Activated naive CD4-positive, alpha-beta T cell treated with anti-CD3 and anti-CD28 coated beads, Interleukin-2, amount 50 U/mL, for 16 hours (primary cell): ENCODE results near the gene CCDC18.
"Not testable (repeated sequence)": the region's sequence is repeated elsewhere in the genome, so short reads cannot be mapped to it uniquely, and the experiment has no call there.

Source experiments
- DNase-seq: peaks from one replicate; pipeline ENCODE4 v3.0.0-alpha.2; 2020

Gene CCDC18

DNA sequence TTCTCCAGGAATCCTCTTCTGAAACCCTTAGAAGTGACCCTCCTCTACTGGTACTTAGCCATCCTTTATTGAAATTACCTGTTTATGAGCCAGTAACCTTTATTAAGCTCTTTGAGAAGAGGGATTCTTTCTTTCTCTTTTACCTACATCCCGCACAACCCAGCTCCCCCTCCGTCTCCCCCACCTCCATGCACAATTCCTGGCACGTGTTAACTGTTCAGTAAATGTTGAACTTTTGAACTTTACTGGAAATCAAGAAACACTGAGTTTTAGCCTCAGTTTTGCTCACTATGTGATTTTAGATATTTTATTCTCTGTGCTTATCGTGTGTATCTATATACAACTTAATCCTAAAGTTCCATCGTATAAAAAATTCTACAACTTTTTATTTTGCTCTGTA, 2.1 kb upstream of the CCDC18 start:
- no peak for DNase-seq

DNA sequence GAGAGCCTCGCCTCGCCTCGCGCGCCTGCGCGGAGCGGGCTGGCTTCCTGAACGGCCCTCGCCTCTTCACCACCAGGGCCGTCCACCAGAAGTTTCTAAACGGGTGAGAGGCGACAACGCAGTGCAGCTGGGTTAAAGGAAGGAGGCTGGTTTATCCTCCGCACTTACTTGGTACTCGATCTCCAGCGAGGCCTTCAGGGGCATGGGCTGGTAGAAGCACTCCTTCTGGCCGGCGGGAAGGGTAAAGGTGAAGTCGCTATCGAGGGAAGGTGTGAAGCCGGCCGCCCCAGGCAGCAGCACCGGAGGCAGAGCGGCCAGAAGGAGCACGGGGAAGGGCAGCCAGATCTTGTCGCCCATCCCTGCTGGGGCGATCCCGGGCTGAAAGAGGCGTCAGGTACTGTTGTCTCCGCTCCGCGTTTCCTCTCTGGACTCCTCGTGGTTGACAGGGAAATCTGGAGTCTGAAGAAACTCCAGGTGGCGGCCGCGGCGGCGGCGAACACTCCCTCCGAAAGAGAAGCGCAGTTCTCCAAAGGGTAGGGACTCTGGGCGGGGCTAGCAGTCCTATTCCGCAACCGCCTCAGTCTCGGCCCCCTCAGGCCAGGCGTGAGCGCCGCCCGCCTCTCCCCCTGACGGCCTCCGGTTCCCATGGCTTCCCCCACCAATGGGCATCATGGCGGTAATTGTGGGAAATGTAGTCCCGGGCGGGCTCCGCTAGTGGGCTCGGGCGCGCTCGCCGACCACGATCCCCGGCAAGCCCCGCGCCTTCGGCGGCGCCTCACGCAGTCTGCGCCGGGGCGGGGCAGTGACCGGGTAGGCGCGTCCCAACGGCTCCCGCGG, 420 bp upstream of the CCDC18 start, which contains the start of gene TMED5:
TSS of gene TMED5 (minus strand) at position 528 of the 837 bp plus-strand sequence. CDS start at position 357, 171 bp downstream.
- DNase-seq: peak; percentile 94

DNA sequence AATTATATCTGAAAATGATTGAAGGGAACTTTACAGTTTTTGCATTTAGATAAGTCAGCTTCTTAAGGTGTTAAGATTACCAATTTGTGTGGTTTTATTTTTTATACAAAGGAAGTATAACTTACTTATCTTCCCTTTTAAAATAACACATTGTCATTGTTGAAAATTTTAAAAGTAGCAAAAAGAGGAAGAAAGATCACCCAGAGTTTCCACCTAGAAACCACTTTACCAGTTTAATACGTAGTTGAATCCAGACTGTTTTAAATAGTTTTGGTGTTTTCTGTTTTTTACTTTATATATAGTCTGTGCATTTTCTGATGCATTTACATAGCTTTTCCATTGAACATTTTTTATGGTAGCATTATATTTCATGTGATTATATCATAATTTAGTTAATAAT, 6.1 kb downstream of the CCDC18 start:
- DNase-seq: no peak

DNA sequence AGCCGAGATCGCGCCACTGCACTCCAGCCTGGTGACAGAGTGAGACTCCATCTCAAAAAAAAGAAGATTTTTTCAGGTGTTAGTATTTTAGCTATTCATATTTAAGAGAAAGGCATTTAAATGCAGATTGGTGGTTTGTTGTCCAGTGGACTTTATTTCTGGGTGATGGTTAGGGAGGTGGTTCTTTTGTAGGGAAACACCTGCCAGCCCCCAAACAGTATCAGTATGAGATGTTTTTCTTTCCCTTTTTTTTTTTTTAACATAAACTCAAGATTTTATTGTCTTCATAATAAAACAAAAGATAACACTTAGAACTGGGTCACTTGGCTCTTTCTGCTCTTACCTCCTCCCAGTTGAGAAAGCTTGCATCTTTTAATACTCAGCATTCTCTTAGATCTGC, 9.9 kb downstream of the CCDC18 start:
- no peak for DNase-seq

DNA sequence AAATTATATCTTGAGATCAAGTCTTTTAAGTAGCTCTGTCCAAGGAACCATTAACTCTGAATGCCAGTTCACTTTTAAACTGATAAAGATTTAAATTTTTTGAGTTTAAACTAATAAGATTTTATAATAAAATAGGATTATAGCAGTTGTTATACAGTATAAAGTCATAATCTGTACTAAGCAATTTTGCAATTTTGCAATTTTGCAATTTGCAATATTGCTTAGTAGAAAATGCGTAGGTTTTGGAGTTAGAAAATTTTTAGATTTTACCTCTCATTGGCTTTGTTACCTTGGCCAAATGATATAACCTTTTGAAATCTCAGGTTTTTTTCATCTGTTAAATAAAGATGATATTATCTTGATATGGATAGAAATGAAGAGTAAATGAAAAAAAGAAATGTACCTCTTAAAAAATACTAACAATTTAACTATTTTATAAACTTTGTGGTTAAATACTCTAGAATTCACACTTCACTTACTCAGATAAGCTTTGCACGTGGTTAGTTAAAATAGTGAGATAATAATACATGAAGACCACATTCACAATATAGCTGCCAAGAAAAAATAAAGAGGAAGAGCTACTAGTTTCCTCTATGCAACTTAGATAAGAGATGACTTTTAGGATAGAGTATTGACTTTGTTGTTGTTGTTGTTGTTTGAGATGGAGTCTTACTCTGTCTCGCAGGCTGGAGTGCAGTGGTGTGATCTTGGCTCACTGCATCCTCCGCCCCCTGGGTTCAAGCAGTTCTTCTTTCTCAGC, 13.9 kb downstream of the CCDC18 start:
- no peak for DNase-seq

DNA sequence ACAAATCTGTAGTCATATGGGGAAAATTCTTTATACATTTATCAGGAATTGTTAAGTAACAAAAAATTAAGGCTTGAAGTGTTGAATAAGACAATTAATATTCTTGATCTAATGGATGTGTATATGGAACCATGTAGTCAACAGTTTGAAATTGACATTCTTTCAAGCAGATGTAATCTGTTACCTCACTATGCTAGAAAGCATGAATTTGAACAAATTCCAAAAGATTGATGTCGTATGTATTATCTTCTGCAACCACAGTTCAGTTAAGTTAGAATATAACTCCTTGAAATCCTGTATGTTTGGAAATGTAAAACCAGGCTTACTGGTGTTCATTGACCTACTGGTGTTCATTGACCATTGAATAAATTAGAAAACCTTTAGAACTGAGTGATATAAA, 16.1 kb downstream of the CCDC18 start:
- DNase-seq: no peak

DNA sequence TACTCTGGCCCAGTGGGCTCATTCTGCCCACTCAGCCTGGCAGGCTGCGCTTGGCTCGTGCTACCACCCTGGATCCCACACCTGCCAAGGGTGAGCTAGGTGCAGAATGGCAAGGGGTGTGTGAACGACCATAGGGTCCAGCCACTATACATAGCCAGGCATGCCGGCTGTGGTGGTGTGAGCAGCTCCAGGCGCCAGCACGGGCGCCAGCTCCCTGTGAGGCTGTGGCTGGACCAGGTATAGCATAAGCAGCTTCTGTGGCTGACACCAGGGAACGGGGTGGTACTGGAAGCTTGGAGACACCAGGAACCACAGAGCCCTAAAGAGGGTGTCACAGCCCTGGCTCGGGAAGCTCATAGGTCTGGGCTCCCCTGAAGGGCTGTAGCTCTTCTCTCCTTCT, 18.6 kb downstream of the CCDC18 start:
- DNase-seq: no peak

DNA sequence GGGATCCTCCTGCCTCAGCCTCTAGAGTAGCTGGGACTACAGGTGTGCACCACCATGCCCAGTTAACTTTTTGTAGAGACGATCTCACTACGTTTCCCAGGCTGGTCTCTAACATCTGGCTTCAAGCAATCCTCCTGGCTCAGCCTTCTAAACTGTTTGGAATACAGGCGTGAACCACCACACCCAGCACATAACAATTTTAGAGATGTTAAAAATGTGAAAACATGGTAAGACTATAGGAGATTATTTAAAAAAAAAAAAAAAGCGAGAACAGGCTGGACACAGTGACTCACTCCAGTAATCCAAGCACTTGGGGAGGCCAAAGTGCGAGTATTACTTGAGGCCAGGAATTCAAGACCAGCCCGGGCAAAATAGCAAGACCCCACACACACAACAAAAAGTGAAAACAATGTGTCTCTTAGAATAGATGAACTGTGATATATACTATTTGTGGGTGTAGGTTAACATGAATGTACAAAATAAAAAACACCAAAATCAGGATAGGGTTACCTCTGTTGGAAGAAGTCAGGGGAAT, 19.6 kb downstream of the CCDC18 start:
- no peak for DNase-seq

DNA sequence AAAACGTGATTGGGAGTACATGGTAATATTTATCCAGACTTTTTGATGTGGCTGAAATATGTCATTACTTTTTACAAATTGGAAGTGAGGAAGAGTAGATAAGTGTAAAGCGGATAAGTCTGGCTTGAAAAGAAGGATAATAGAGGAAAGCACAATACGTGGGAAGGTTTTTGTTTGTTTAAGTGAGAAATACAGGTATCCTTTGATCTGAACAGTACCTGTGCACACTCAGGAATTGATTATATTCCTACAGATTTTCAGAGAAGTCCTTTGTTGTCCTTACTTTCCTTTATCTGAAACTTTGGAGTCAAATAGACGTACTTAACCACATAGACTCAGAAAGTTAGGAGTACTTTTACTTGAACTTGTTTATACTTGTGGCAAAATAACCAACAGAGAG, 20.2 kb downstream of the CCDC18 start:
- DNase-seq: no peak

DNA sequence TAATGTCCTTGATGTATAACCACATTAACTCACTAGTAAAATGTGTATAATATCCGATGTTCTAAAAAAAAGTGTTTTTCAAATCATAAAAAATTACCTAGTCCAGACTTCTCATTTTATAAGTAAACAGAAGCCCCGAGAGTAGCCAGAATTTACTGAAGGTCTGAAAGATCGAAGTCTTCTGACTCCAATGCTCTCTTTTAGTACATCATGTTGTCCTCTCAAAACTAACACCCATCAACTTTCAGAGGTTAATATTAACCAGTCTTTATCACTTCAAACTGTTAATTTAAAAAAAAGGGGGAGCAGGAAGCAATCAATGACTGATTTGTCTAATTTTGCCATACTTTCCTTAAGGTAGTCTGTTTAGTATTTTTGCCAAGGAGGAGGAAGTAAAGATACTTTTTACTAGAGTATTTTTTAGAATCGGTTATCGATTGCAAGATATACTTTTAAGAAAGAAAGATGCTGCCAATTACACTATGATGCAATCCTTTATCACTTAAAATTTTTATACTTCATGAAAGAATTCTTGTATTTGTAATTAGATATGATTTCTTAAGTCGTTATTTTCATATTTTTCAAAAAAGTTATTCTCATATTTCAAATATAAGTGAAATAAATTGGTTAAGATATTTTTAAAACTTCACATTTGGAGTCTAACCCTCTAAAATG, 25.5 kb downstream of the CCDC18 start:
- DNase-seq: no peak

DNA sequence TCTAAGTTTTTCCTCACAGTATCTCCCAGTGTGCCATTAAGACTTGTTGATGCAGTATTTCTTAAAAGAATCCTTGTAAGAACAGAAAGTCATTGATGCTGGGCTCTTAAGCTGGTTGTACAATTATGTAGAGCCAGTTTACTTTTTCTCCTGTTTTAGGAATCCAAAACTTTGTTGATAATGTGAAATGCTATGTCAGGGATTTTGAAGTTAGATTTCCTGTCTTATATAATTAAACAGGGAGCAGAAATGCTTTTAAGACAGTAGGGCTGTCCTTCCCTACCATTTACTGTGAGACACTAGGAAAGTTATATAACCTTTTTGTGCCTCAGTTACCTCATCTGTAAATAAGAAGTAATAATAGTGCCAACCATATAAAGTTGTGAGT, 26.0 kb downstream of the CCDC18 start:
- no peak for DNase-seq

DNA sequence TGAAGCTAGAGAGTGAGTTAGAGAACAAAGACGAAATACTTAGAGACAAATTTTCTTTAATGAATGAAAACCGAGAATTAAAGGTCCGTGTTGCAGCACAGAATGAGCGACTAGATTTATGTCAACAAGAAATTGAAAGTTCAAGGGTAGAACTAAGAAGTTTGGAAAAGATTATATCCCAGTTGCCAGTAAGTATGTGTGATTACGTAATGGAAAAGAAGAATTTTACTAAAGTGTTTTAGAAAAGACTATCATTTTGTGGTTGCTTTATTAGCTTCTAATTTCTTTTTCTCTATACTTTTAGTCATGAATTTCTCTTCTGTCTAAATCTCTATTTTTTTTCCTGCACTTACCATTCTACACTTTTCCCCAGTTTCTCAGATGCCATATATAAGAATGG, 26.7 kb downstream of the CCDC18 start:
- no peak for DNase-seq

DNA sequence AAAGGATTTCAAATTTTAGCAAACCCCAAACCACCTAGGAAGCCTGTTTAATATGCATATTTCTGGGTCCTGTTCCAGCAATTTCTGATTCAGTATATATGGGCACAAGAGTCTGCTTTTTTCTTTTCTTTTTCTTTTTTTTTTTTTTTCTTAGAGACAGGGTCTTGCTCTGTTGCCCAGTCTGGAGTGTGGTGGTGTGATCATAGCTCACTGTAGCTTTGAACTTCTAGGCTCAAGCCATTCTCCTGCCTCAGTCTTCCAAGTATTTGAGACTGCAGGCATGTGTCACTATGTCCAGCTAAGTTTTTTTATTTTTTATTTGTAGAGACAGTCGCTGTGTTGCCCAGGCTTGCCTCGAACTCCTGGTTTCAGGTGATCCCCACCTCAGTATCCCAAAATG, 34.8 kb downstream of the CCDC18 start:
- no peak for DNase-seq

DNA sequence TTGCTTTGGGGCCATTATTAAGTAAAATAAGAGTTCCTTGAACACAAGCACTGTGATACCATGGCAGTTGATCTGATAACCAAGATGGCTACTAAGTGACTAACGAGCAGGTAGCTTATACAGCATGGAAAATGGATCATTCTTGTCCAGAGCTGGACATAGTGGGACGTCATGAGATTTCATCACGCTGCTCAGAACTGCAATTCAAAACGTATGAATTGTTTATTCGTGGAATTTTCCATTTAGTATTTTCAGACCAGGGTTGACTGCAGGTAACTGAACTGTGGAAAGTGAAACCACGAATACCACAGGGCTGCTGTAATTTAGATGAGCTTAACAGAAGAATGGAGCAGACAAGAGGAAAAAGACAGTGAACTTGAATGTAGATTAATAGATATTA, 38.9 kb downstream of the CCDC18 start:
- no peak for DNase-seq

DNA sequence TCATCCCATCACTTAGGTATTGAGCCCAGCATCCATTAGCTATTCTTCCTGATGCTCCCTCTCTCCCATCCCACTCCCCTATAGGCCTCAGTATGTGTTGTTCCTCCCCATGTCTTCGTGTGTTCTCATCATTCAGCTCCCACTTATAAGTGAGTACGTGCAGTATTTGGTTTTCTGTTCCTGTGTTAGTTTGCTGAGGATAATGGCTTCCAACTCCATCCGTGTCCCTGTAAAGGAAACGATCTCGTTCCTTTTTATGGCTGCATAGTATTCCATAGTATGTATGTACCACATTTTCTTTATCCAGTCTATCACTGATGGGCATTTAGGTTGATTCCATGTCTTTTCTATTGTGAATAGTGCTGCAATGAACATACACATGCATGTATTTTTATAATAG, 40.2 kb downstream of the CCDC18 start:
- DNase-seq: not testable (repeated sequence)

DNA sequence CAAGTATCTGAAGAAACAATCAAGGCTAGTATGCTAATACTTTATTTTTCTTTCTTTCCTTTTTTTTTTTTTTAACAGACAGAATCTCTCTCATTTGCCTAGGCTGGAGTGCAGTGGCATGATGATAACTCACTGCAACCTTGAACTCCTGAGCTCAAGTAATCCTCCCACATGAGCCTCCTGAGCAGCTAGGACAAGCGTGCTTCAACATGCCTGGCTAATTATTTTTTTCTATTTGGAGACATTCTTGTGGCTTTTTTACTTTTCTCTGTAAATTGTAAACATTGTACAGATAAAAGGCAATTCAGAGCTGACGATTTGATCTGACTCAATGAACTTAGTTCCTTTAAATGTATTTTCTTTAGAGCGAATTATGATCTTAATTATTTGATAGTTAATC, 41.4 kb downstream of the CCDC18 start:
- no peak for DNase-seq

DNA sequence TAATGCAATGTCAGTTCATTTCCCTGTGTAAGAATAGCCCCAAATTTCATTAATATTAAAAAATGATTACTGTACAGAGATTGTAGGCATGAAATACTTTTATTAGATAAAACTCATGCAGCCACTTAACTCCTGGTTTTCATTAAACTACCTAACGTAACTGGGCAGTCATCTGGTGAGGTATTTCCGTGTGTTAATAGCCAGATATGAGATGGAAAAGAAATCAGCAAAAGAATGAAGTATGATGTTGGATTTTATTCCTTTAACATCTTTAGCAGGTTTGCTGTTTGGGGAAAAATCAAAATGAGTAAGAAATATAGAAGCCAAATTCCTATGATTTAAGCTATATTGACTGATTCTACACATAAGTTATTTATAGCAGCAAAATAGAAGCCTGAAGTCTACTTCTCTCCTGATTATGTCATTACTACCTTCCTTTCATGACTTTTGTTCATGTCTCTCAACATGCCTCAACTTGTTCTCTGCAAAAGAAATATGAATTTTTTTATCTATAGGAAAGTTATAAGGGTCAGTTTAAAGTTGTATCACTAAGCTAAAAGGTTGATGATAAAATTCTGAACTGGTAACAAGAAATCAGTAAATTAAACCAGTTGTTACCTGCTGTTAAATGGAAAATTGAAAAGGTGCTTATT, 42.6 kb downstream of the CCDC18 start:
- DNase-seq: no peak

DNA sequence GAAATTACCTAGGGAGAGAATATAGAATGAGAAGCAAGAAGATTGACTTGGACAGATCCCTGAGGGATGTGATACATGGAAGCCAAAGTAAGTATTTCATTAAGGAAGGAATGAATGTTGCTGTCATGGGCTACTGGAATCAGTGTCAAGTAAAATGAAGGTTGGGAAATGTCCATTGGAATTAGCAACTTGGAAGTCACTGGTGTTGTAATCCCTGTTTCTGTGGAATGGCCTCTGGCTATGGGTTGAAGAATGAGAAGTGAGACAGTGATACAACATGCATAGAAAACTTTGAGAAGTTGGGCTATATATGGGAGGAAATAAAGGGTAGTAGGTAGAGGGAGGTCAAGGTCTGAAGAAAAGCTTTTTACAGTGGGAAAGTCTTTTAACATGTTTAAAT, 54.7 kb downstream of the CCDC18 start:
- no peak for DNase-seq

DNA sequence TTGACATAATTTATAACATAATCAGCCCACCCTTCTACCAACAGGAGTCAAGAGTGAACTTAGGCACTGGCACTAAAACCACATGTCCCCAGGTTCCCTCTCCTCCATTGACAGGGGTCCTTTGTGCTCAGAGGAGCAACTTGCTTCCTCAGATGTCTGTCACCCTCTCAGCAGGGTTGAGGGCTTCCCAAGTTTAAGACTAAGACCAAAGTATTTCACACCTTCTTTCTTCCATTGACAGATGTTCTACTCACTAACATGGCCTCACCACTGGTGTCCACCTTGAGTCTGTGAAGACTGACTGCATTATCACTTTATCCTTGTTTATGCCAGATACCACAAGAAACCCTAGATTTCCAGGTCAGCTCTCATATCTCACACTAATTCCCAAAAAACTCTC, 56.5 kb downstream of the CCDC18 start:
- no peak for DNase-seq

DNA sequence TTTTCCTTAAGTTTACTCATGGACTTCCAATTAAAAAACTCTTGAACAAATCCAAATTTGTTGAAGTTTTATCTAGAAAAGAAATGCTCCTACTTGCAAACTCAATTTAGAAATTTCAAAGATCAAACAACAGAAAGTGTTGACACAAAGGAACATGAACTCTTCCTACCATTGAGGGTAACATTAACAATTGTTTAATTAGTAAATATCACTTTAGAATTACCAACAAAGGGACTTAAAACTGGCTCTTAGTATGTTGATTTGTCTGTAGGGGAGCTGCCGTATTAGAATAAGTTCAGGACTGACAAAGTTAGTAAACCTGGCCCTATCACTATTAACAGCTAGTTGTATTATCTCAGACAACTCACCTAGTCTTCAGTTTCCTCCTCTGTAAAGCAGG, 57.9 kb downstream of the CCDC18 start:
- no peak for DNase-seq

DNA sequence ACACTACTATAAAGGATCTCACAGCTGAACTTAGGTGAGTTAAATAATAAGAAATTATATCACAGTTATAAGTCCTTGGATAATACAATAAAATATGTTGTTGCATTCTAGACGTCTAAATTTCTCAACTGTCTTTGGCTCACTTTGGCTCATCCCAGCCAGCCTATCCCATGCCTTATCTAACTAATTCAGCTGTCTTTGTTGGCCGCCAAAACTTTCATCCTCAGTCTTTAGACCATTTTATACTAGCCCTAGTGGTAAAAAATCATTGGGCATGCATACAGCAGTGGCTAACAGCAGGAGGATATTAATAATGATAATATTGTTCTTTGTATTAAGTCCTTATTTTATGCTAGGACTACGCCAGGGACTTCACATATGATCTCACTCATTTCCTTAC, 59.3 kb downstream of the CCDC18 start:
- DNase-seq: no peak

DNA sequence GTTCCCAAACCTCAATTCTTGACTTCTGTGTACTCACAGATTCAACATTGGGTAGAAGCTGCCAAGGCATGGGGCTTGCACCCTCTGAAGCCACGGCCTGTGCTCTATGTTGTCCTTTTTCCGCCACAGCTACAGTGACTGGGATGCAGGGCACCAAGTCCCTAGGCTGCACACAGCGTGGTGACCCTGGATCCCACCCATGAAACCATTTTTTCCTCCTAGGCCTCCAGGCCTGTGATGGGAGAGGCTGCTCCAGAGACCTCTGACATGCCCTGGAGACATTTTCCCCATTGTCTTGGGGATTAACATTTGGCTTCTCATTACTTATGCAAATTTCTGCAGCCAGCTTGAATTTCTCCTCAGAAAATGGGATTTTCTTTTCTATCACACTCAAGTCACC, 62.7 kb downstream of the CCDC18 start:
- not testable (repeated sequence) for DNase-seq
